ACC112 (cell line): ENCODE results near the gene CMTM7.
A peak's percentile ranks its signal among the peaks of the same experiment; 100 is the strongest.

Source experiments
- H2AFZ ChIP-seq: fragments of 200-600 bp; sonication (generic); one replicate; pipeline ENCODE4 v1.6.0; 2017; ENCODE audit warnings: antibody characterized with exemption, low read length; ENCODE audit not compliant: unreplicated experiment
- H3K27ac ChIP-seq: fragments of 200-600 bp; sonication (generic); 2 replicates; pipeline ENCODE4 v1.5.1; 2014; ENCODE audit warnings: low read depth, mild to moderate bottlenecking, antibody characterized with exemption, low read length, moderate library complexity
- H3K27me3 ChIP-seq: fragments of 200-600 bp; sonication (generic); 2 replicates; pipeline ENCODE4 v1.6.1; 2014; ENCODE audit warnings: mild to moderate bottlenecking, antibody characterized with exemption, low read length, moderate library complexity, mixed read lengths; ENCODE audit not compliant: insufficient read depth
- H3K36me3 ChIP-seq: fragments of 200-600 bp; sonication (generic); 2 replicates; pipeline ENCODE4 v1.6.1; 2016; ENCODE audit warnings: mild to moderate bottlenecking, antibody characterized with exemption, low read length, moderate library complexity, mixed read lengths; ENCODE audit not compliant: insufficient read depth
- H3K4me1 ChIP-seq: fragments of 200-600 bp; sonication (generic); one replicate; pipeline ENCODE4 v1.6.1; 2016; ENCODE audit warnings: low read length, mixed read lengths; ENCODE audit not compliant: insufficient read depth, unreplicated experiment, control insufficient read depth
- H3K4me3 ChIP-seq: fragments of 200-600 bp; sonication (generic); 2 replicates; pipeline ENCODE4 v1.5.1; 2014; ENCODE audit warnings: mild to moderate bottlenecking, low read depth, low read length
- H3K79me2 ChIP-seq: fragments of 200-600 bp; sonication (generic); one replicate; pipeline ENCODE4 v1.6.0; 2016; ENCODE audit warnings: low read length; ENCODE audit not compliant: control insufficient read depth, unreplicated experiment, insufficient read depth

Gene CMTM7

DNA sequence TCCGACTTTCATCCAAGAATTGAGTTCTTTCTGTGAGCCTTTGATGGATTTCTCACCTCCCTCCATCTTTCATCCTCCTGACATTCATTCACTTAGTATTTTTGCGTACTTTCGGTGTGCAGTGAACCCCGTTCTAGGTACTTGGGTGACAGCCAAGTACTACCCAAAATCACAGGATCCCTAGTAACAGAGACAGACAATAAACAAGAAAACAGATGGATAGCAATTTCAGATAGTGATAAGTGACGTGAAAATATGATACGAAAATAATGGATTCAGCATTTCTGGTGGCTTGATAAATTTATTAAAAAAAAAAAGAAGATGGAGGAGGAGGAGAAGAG lies 111.3 kb downstream of the CMTM7 start:
- Histone ChIP-seq H3K36me3 (no peaks in the 10 kb centered on the region), H3K79me2 (peaks cover 33% of the 10 kb centered on the region), H3K27me3 (no peaks in the 10 kb centered on the region), H3K27ac (peak overlapping the region; percentile 66), H3K4me1 (peaks cover 8% of the 10 kb centered on the region), H3K4me3 (peak overlapping the region; percentile 90), H2AFZ (peak overlapping the region; percentile 98)
